ACC112 (cell line): ENCODE measurements around the gene LRP1B.

ENCODE experiments used
- H2AFZ ChIP-seq: fragments of 200-600 bp; sonication (generic); one replicate; pipeline ENCODE4 v1.6.0; 2017; ENCODE audit warnings: antibody characterized with exemption, low read length; ENCODE audit not compliant: unreplicated experiment
- H3K27ac ChIP-seq: fragments of 200-600 bp; sonication (generic); 2 replicates; pipeline ENCODE4 v1.5.1; 2014; ENCODE audit warnings: low read depth, mild to moderate bottlenecking, antibody characterized with exemption, low read length, moderate library complexity
- H3K27me3 ChIP-seq: fragments of 200-600 bp; sonication (generic); 2 replicates; pipeline ENCODE4 v1.6.1; 2014; ENCODE audit warnings: mild to moderate bottlenecking, antibody characterized with exemption, low read length, moderate library complexity, mixed read lengths; ENCODE audit not compliant: insufficient read depth
- H3K36me3 ChIP-seq: fragments of 200-600 bp; sonication (generic); 2 replicates; pipeline ENCODE4 v1.6.1; 2016; ENCODE audit warnings: mild to moderate bottlenecking, antibody characterized with exemption, low read length, moderate library complexity, mixed read lengths; ENCODE audit not compliant: insufficient read depth
- H3K4me1 ChIP-seq: fragments of 200-600 bp; sonication (generic); one replicate; pipeline ENCODE4 v1.6.1; 2016; ENCODE audit warnings: low read length, mixed read lengths; ENCODE audit not compliant: insufficient read depth, unreplicated experiment, control insufficient read depth
- H3K4me3 ChIP-seq: fragments of 200-600 bp; sonication (generic); 2 replicates; pipeline ENCODE4 v1.5.1; 2014; ENCODE audit warnings: mild to moderate bottlenecking, low read depth, low read length
- H3K79me2 ChIP-seq: fragments of 200-600 bp; sonication (generic); one replicate; pipeline ENCODE4 v1.6.0; 2016; ENCODE audit warnings: low read length; ENCODE audit not compliant: control insufficient read depth, unreplicated experiment, insufficient read depth

LRP1B gene

GRCh38 chr2:141362311-141362710 lies 768.5 kb downstream of the LRP1B start:
- Histone ChIP-seq H2AFZ (no peak overlapping the region), H3K27me3 (no peaks in the 10 kb centered on the region), H3K4me3 (no peak overlapping the region), H3K27ac (no peak overlapping the region), H3K4me1 (no peaks in the 10 kb centered on the region), H3K36me3 (no peaks in the 10 kb centered on the region), H3K79me2 (no peaks in the 10 kb centered on the region)

GRCh38 chr2:141348481-141348880 lies 782.3 kb downstream of the LRP1B start:
- H3K79me2 ChIP-seq, result no peaks in the 10 kb centered on the region
- H3K27me3 ChIP-seq, result no peaks in the 10 kb centered on the region
- no peaks in the 10 kb centered on the region for H3K36me3 ChIP-seq
- H3K4me3 ChIP-seq, result no peak overlapping the region
- no peak overlapping the region for H2AFZ ChIP-seq
- no peak overlapping the region for H3K27ac ChIP-seq
- H3K4me1 ChIP-seq, result no peaks in the 10 kb centered on the region

DNA sequence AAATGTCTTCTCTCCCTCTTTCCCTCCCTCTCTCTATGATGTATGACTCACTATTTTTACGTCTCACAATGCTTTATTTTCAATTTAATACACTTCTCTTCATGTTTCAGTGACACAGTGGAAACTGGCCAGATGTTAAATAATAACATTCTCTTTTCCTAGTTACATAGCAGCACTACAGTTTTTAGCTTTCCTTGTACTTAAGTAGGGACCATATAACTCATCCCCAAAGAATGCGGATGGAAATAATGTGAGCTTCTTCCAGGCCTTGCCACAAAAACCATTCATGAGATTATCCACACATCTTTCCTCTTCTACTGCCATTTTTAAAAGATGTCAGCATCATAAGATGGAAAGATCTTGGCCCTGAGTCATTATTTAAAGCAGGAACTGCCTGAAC lies 789.4 kb downstream of the LRP1B start:
- peak overlapping the region; percentile 48; the same call in 1 of the 2 replicates for H3K27ac ChIP-seq
- no peak overlapping the region for H3K4me3 ChIP-seq
- H3K27me3 ChIP-seq, result no peaks in the 10 kb centered on the region
- H2AFZ ChIP-seq, result peak overlapping the region; percentile 47
- no peaks in the 10 kb centered on the region for H3K36me3 ChIP-seq
- no peaks in the 10 kb centered on the region for H3K79me2 ChIP-seq
- H3K4me1 ChIP-seq, result no peaks in the 10 kb centered on the region

GRCh38 chr2:141331127-141331526 lies 799.7 kb downstream of the LRP1B start:
- Histone ChIP-seq H3K4me1 (peaks cover 21% of the 10 kb centered on the region), H3K27ac (peak overlapping the region; percentile 76), H3K79me2 (no peaks in the 10 kb centered on the region), H3K27me3 (no peaks in the 10 kb centered on the region), H2AFZ (no peak overlapping the region), H3K4me3 (no peak overlapping the region), H3K36me3 (no peaks in the 10 kb centered on the region)

DNA sequence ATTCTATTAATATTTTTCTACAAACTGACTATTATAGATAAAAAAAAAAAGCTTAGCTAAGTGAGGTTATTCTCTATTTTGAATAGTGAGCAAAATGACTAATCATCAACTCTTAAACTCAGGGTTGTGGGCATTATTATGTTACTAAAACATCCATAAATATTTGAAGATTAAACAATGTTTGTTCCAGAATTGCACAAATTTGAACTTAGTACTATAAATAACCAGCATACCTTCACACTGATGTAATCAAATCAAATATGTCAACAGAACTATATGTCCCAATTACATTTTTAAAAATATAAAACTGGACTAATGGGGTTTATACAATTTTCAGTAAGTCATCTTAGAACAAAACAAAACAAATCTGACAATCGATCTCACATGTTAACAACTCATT lies 800.9 kb downstream of the LRP1B start:
- H2AFZ ChIP-seq, result no peak overlapping the region
- H3K4me3 ChIP-seq, result no peak overlapping the region
- H3K27me3 ChIP-seq, result no peaks in the 10 kb centered on the region
- H3K79me2 ChIP-seq, result no peaks in the 10 kb centered on the region
- H3K27ac ChIP-seq, result peak overlapping the region; percentile 76
- peaks cover 21% of the 10 kb centered on the region for H3K4me1 ChIP-seq
- no peaks in the 10 kb centered on the region for H3K36me3 ChIP-seq

GRCh38 chr2:141323571-141323970 lies 807.2 kb downstream of the LRP1B start:
- no peak overlapping the region for H3K4me3 ChIP-seq
- H3K79me2 ChIP-seq, result no peaks in the 10 kb centered on the region
- no peak overlapping the region for H2AFZ ChIP-seq
- H3K36me3 ChIP-seq, result no peaks in the 10 kb centered on the region
- no peak overlapping the region for H3K27ac ChIP-seq
- no peaks in the 10 kb centered on the region for H3K27me3 ChIP-seq
- no peaks in the 10 kb centered on the region for H3K4me1 ChIP-seq

DNA sequence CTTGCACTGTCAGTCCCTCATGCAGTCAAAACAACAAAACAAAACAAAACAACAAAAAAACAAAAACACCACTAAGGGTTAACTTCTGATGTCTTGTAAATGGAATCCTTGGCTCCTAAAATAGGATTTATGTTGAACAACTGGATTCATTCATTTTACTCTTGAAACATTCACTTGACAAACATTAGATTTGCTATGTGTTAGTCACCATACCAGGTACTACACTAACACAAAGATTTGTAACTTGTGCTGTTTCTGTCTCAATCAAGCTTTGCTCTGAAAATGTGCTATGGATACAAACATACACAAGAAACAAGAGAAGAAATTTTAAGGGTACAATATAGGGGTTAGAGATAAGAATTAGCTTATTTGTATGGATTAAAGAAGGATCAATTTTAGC lies 812.8 kb downstream of the LRP1B start:
- Histone ChIP-seq H3K27me3 (no peaks in the 10 kb centered on the region), H3K79me2 (no peaks in the 10 kb centered on the region), H3K36me3 (no peaks in the 10 kb centered on the region), H3K27ac (no peak overlapping the region), H3K4me1 (no peaks in the 10 kb centered on the region), H3K4me3 (no peak overlapping the region), H2AFZ (no peak overlapping the region)

DNA sequence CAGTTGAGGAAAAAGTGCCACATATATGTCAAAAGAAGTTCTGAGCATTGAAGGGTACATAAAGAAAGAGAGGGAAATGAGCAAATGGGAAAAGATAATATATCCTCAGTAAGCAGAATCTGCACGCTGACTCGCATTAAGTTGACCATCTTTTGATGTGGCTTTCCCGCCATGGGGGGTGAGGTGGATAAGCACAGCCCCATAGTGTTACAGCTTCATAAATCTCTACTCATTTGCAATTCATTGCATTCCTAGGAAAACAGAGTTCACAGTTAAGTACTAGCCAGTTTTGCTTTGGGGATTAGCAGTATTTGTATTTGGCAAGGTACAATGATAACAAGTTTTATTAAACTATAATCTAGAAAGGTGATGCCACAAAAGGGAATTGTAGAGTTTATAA lies 814.2 kb downstream of the LRP1B start:
- Histone ChIP-seq H2AFZ (no peak overlapping the region), H3K36me3 (no peaks in the 10 kb centered on the region), H3K27me3 (no peaks in the 10 kb centered on the region), H3K4me1 (no peaks in the 10 kb centered on the region), H3K79me2 (no peaks in the 10 kb centered on the region), H3K4me3 (no peak overlapping the region), H3K27ac (no peak overlapping the region)

DNA sequence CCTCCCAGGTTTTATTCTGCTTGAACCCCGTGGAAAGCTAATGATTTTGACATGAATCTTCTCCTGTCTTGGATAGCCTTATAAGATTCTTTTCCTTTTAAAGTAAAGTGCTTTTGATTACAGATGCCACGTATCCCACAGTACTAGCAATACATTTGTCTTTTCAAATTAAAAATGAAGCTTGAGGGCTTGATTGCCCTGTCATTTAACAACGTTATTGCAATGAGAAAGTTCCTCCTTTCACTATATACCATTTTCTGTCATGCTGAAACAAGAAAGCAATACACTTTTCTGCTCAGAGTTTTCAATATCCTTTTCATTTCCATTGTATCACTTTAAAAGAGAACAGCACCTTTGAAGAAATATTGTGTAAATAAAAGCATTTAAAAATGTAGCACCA lies 814.7 kb downstream of the LRP1B start:
- Histone ChIP-seq H3K4me3 (no peak overlapping the region), H3K27ac (no peak overlapping the region), H3K4me1 (no peaks in the 10 kb centered on the region), H3K27me3 (no peaks in the 10 kb centered on the region), H3K36me3 (no peaks in the 10 kb centered on the region), H2AFZ (no peak overlapping the region), H3K79me2 (no peaks in the 10 kb centered on the region)

GRCh38 chr2:141313972-141314371 lies 816.8 kb downstream of the LRP1B start:
- H3K27me3 ChIP-seq, result no peaks in the 10 kb centered on the region

DNA sequence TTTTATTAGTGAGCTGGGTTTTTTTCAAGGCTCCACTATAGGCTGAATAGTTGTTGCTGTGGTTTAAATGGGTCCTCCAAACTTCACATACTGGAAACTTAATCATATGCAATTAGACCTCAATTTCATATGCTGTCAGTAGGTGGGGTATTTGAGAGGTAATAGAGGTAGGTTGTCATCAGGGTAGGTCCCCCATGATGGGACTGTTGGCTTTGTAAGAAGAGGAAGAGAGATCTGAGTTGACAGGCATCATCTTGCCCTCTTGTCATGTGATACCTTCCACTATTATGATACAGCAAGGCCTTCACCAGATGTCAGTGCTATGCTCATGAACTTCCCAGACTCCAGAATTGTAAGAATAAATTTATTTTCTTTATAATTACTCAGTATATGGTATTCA lies 819.4 kb downstream of the LRP1B start:
- H3K4me1 ChIP-seq, result no peaks in the 10 kb centered on the region
- no peak overlapping the region for H3K27ac ChIP-seq
- H3K36me3 ChIP-seq, result no peaks in the 10 kb centered on the region
- H2AFZ ChIP-seq, result no peak overlapping the region
- H3K4me3 ChIP-seq, result no peak overlapping the region
- no peaks in the 10 kb centered on the region for H3K79me2 ChIP-seq
- no peaks in the 10 kb centered on the region for H3K27me3 ChIP-seq

More at GRCh38 chr2:141313972-141314371, 816.8 kb downstream of the LRP1B start:
- Histone ChIP-seq H3K4me1 (no peaks in the 10 kb centered on the region), H3K4me3 (no peak overlapping the region), H3K27ac (no peak overlapping the region), H3K36me3 (no peaks in the 10 kb centered on the region), H2AFZ (no peak overlapping the region), H3K79me2 (no peaks in the 10 kb centered on the region)
